Naive thymus-derived CD4-positive, alpha-beta T cell (primary cell): ENCODE measurements around the gene MDM2. TPM values are rescaled to one million over a fixed set of nuclear protein-coding genes. Genes with fewer than 3 reads are reported as not detected.

ENCODE experiments used
- ATAC-seq: fragments of 150-1000 bp; cut with Tn5 transposase; 2 replicates; pipeline ENCODE4 v1.10.0; 2021; ENCODE audit warnings: mild to moderate bottlenecking, moderate library complexity
- CTCF ChIA-PET: fragments of 350-600 bp; sonication (Branson Sonifier 250); formaldehyde crosslinking; loops from one replicate; lab custom pipeline; 2021; ENCODE audit warnings: antibody characterized with exemption; lab: Charles Lee
- POLR2A ChIA-PET: fragments of 350-600 bp; sonication (Branson Sonifier 250); formaldehyde crosslinking; loops from one replicate; lab custom pipeline; 2021; ENCODE audit warnings: antibody characterized with exemption, inconsistent platforms; lab: Charles Lee
- DNase-seq, 9 donors: peaks; one replicate each; pipeline versions ENCODE4 v3.0.0 to v3.0.0-alpha.2; 2020 to 2022; ENCODE audit warnings: mixed read lengths in 1 of 9
- H3K27ac ChIP-seq: one replicate; pipeline ENCODE4 v1.7.0; 2013; ENCODE audit warnings: mild to moderate bottlenecking, low read depth, low read length, moderate library complexity
- H3K27me3 ChIP-seq, 2 donors: one replicate each; pipeline ENCODE4 v1.7.0; 2013; ENCODE audit warnings: low read length in 2 of 2, mild to moderate bottlenecking in 2 of 2, moderate library complexity in 2 of 2; ENCODE audit not compliant: control insufficient read depth in 2 of 2, insufficient read depth in 2 of 2
- H3K36me3 ChIP-seq, 3 experiments: 1 replicate in 2 of 3; 2 replicates in 1 of 3; pipeline ENCODE4 v1.7.0; 2013; ENCODE audit warnings: low read length in 3 of 3, mild to moderate bottlenecking in 3 of 3, moderate library complexity in 1 of 3; ENCODE audit not compliant: insufficient read depth in 3 of 3, control insufficient read depth in 2 of 3
- H3K4me1 ChIP-seq, 2 donors: one replicate each; pipeline ENCODE4 v1.7.0; 2013; ENCODE audit warnings: low read length in 2 of 2, mild to moderate bottlenecking in 2 of 2, moderate library complexity in 1 of 2; ENCODE audit not compliant: control insufficient read depth in 2 of 2, insufficient read depth in 2 of 2
- H3K4me3 ChIP-seq: 2 replicates; pipeline ENCODE4 v1.7.0; 2013; ENCODE audit warnings: mild to moderate bottlenecking, low read length
- H3K9me3 ChIP-seq, 3 experiments: 1 replicate in 2 of 3; 2 replicates in 1 of 3; pipeline ENCODE4 v1.7.0; 2013; ENCODE audit warnings: low read length in 3 of 3; ENCODE audit not compliant: control insufficient read depth in 2 of 3
- H3K27ac Mint-ChIP-seq, 9 donors: one replicate each; pipeline ENCODE4 v1.8.0; 2020 to 2022; ENCODE audit warnings: mixed read lengths in 9 of 9, mild to moderate bottlenecking in 8 of 9, moderate library complexity in 5 of 9, inconsistent platforms in 2 of 9
- H3K27me3 Mint-ChIP-seq, 5 donors: one replicate each; pipeline ENCODE4 v1.8.0; 2021 to 2022; ENCODE audit warnings: mixed read lengths in 5 of 5, mild to moderate bottlenecking in 1 of 5
- H3K36me3 Mint-ChIP-seq, 5 donors: one replicate each; pipeline ENCODE4 v1.8.0; 2020 to 2022; ENCODE audit warnings: mixed read lengths in 5 of 5, mild to moderate bottlenecking in 3 of 5, inconsistent platforms in 1 of 5
- H3K4me1 Mint-ChIP-seq, 7 donors: one replicate each; pipeline ENCODE4 v1.8.0; 2020 to 2022; ENCODE audit warnings: mixed read lengths in 7 of 7, mild to moderate bottlenecking in 3 of 7, inconsistent platforms in 1 of 7
- H3K4me3 Mint-ChIP-seq, 10 donors: one replicate each; pipeline ENCODE4 v1.8.0; 2020 to 2022; ENCODE audit warnings: mild to moderate bottlenecking in 10 of 10, mixed read lengths in 10 of 10, moderate library complexity in 6 of 10, inconsistent platforms in 2 of 10
- H3K9me3 Mint-ChIP-seq, 11 donors: one replicate each; pipeline ENCODE4 v1.8.0; 2020 to 2022; ENCODE audit warnings: mixed read lengths in 11 of 11, mild to moderate bottlenecking in 4 of 11, inconsistent platforms in 1 of 11, moderate library complexity in 1 of 11
- intact Hi-C, 2 donors: fragments of 100-400 bp; cut with micrococcal nuclease; formaldehyde crosslinking; loops; one replicate each; pipeline ENCODE4 v1.15.1; 2023
- polyA plus RNA-seq, 2 donors: library from polyadenylated mRNA; unstranded; fragments of 300-500 nt; fragmentation: Illumina TruSeq; gene quantifications; one replicate each; pipeline ENCODE4 v1.2.3, GENCODE V29; 2021
- total RNA-seq, 6 experiments: library from RNA in 5 of 6; stranded (reverse) in 5 of 6; gene quantifications; 1 replicate in 5 of 6; 2 replicates in 1 of 6; pipeline ENCODE4 v1.2.3 and lab custom pipeline; 2021 to 2026

The MDM2 gene
- total and polyA plus RNA-seq, 7 experiments from 2014 or later = 14.5 to 271 (median 79.8) TPM

DNA sequence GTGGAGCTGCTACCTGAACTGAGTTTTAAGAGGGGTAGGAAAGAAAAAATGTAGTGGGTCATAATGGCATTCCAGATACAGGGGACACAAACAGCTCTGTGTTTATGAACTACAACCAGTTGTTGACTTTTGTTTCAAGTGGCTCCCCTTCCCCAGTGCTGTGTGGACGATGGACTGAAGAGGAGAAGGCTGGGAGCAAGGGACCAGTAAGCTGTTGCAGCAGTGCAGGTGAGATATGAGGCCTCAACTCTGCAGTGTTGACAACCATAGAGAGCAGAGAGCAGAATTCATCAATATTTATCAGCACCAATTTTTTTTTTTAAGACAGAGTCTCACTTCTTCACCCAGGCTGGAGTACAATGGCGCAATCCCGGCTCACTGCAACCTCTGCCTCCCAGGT, 46.6 kb downstream of the MDM2 start:
- Mint-ChIP-seq H3K36me3 (peaks cover 0 to 2% (median 0%) of the 10 kb centered on the region in 5 donors), H3K27ac (no peak overlapping the region), H3K27me3 (peaks cover 0 to 7% (median 0%) of the 10 kb centered on the region in 5 donors), H3K9me3 (no peaks in the 10 kb centered on the region), H3K4me1 (peaks cover 0 to 2% (median 0%) of the 10 kb centered on the region in 7 donors), H3K4me3 (no peak overlapping the region)
- Histone ChIP-seq H3K9me3 (no peaks in the 10 kb centered on the region), H3K4me1 (no peaks in the 10 kb centered on the region), H3K36me3 (no peaks in the 10 kb centered on the region), H3K27ac (no peak overlapping the region), H3K27me3 (no peaks in the 10 kb centered on the region), H3K4me3 (no peak overlapping the region)
- DNase-seq = no peak
- no peak for ATAC-seq
- ChIA-PET CTCF (no interaction called here), POLR2A (interaction anchor here (0.6 kb wide), 1 partner anchor 26 kb away, joined by 3 read pairs; no protein-coding TSS in a partner anchor)
- intact Hi-C loops = no loop called here

DNA sequence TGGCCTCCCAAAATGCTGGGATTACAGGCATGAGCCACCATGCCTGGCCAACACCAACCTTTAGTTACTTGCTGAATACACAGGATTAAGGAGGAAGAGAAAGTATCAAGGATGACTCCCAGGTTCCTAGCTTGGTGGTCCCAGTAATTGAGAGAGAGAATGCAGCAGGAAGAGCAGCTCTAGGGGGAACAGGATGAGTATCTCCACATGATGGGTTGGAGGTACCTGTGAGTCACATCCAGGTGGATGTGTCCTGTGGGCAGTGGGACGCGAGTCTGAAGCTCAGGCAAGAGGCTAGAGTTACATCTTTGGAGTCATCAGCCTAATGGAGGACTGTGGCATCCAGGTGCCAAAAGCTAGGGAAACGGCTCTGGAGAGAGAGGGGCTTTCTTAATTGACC, 47.1 kb downstream of the MDM2 start:
- no peak overlapping the region for H3K4me3 Mint-ChIP-seq
- no peaks in the 10 kb centered on the region for H3K27me3 ChIP-seq
- H3K36me3 Mint-ChIP-seq = peaks cover 0 to 2% (median 0%) of the 10 kb centered on the region in 5 donors
- no peak overlapping the region for H3K27ac Mint-ChIP-seq
- H3K27me3 Mint-ChIP-seq = peaks cover 0 to 7% (median 0%) of the 10 kb centered on the region in 5 donors
- CTCF ChIA-PET = no interaction called here
- H3K4me1 Mint-ChIP-seq = peaks cover 0 to 2% (median 0%) of the 10 kb centered on the region in 7 donors
- H3K36me3 ChIP-seq = no peaks in the 10 kb centered on the region
- DNase-seq (no peak), ATAC-seq (no peak)
- intact Hi-C loops = no loop called here
- no peaks in the 10 kb centered on the region for H3K9me3 ChIP-seq
- POLR2A ChIA-PET = no interaction called here
- H3K4me3 ChIP-seq = no peak overlapping the region
- no peaks in the 10 kb centered on the region for H3K9me3 Mint-ChIP-seq
- no peaks in the 10 kb centered on the region for H3K4me1 ChIP-seq
- H3K27ac ChIP-seq = no peak overlapping the region

DNA sequence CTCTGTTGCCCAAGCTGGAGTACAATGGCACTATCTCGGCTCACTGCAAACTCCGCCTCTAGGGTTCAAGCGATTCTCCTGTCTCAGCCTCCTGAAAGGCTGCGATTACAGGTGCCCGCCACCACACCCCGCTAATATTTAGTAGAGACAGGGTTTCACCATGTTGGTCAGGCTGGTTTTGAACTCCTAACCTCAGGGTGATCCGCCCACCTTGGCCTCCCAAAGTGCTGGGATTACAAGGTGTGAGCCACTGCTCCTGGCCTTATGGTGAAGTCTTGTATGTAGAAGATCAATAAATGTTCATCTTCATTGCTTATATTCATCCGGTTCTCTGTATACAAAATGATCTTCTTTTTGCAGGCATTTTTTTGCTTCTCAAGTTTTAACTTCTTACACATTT, 47.8 kb downstream of the MDM2 start:
- H3K4me1 Mint-ChIP-seq = peaks cover 0 to 2% (median 0%) of the 10 kb centered on the region in 7 donors
- CTCF ChIA-PET = no interaction called here
- H3K4me3 Mint-ChIP-seq = no peak overlapping the region
- POLR2A ChIA-PET = no interaction called here
- Histone ChIP-seq H3K9me3 (no peaks in the 10 kb centered on the region), H3K36me3 (no peaks in the 10 kb centered on the region), H3K4me1 (no peaks in the 10 kb centered on the region), H3K4me3 (no peak overlapping the region), H3K27me3 (no peaks in the 10 kb centered on the region), H3K27ac (no peak overlapping the region)
- ATAC-seq (no peak), DNase-seq (no peak)
- peaks cover 0 to 2% (median 0%) of the 10 kb centered on the region in 5 donors for H3K36me3 Mint-ChIP-seq
- peaks cover 0 to 10% (median 0%) of the 10 kb centered on the region in 5 donors for H3K27me3 Mint-ChIP-seq
- H3K9me3 Mint-ChIP-seq = no peaks in the 10 kb centered on the region
- intact Hi-C loops = no loop called here
- H3K27ac Mint-ChIP-seq = no peak overlapping the region

DNA sequence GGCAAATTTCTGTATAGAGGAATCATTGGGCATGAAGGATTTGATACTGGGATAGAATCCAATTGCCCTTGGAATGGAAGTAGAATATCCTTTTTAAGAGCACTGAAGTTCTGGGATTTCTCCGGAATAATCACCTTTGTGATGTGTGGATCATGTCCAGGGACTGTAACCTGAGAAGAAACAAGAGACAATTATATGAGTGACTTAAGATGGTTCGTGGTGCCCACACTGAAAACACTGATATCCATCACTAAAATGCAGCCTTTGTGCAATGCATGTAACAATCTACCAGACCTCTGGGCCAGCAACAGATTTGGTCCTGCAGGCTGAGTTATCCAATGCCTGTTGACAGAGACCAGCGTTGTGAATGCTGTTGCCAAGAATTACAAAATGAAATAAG, 48.5 kb downstream of the MDM2 start:
- H3K9me3 ChIP-seq = no peaks in the 10 kb centered on the region
- Mint-ChIP-seq H3K36me3 (peaks cover 0 to 2% (median 0%) of the 10 kb centered on the region in 5 donors), H3K4me1 (peaks cover 0 to 2% (median 0%) of the 10 kb centered on the region in 7 donors), H3K27ac (no peak overlapping the region), H3K4me3 (no peak overlapping the region), H3K9me3 (no peaks in the 10 kb centered on the region), H3K27me3 (peaks cover 0 to 13% (median 0%) of the 10 kb centered on the region in 5 donors)
- H3K27me3 ChIP-seq = no peaks in the 10 kb centered on the region
- no peak overlapping the region for H3K27ac ChIP-seq
- ATAC-seq = no peak
- ChIA-PET CTCF (no interaction called here), POLR2A (no interaction called here)
- DNase-seq = no peak
- H3K36me3 ChIP-seq = no peaks in the 10 kb centered on the region
- no peak overlapping the region for H3K4me3 ChIP-seq
- H3K4me1 ChIP-seq = no peaks in the 10 kb centered on the region
- intact Hi-C loops = no loop called here

DNA sequence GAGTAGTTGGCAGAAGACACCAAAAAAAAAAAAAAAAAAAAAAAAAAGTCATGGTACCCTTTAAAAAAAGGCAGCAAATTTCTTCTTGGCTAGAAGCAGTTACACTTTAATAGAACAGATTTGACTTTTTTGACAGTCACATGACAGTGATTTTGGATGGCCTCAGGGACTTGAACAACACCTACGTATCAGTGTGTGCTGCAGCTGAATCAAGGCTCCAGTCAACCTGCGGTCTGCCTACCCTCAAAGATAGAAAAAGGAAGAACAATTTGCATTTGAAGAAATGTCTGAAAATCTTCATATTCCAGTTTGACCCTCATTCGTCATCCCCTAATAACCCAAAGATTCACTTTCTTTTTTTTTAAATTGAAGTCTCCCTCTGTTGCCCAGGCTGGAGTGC, 53.9 kb downstream of the MDM2 start:
- no peaks in the 10 kb centered on the region for H3K36me3 Mint-ChIP-seq
- Histone ChIP-seq H3K4me3 (no peak overlapping the region), H3K9me3 (no peaks in the 10 kb centered on the region), H3K36me3 (no peaks in the 10 kb centered on the region), H3K27me3 (no peaks in the 10 kb centered on the region), H3K27ac (no peak overlapping the region), H3K4me1 (no peaks in the 10 kb centered on the region)
- ChIA-PET POLR2A (no interaction called here), CTCF (no interaction called here)
- H3K27me3 Mint-ChIP-seq = peaks cover 0 to 7% (median 0%) of the 10 kb centered on the region in 5 donors
- H3K27ac Mint-ChIP-seq = no peak overlapping the region
- no peak overlapping the region for H3K4me3 Mint-ChIP-seq
- no peaks in the 10 kb centered on the region for H3K9me3 Mint-ChIP-seq
- intact Hi-C loops = loop anchor here in 1 of 2 donors (5.0 to 10.0 kb wide), 2 partner anchors 295 to 393 kb away; no protein-coding TSS in a partner anchor
- DNase-seq = no peak
- no peak for ATAC-seq
- H3K4me1 Mint-ChIP-seq = peaks cover 0 to 12% (median 0%) of the 10 kb centered on the region in 7 donors

DNA sequence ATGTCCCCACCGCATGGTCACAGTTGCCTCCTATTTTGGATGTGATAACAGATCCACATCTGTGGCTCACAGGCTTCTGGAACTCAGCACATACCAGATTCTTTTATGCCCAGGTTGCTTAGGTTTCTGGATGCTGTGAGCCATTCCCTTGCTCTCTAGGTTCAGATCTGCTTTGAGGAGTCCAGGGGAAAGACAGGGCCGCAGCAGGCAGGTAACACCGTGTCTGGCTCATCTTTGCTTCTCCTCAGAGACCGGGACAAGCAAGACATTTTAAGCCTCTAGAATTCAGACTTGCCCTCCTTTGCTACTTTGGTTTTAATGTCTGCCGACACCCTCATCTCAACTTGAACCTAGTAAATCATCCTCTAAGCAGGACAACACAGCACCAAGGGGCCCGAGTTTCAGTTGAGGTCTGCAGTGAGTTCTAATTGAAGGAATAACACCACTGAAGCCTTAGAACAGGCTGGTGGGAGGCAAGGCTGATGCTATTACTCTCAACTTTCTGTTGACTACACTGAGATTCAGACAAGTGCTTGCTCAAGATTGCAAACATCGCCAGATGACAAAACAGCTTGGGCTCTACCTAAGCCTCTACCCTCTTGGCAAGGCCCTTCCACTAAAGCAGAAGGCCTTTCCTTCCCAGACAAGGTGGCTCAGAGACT, 55.3 kb downstream of the MDM2 start:
- no peak overlapping the region for H3K27ac Mint-ChIP-seq
- H3K27me3 Mint-ChIP-seq = peaks cover 0 to 7% (median 0%) of the 10 kb centered on the region in 5 donors
- ATAC-seq (no peak), DNase-seq (no peak)
- peaks cover 0 to 9% (median 0%) of the 10 kb centered on the region in 7 donors for H3K4me1 Mint-ChIP-seq
- ChIA-PET POLR2A (interaction anchor here (0.6 kb wide), 1 partner anchor 1372 kb away, joined by 3 read pairs; no protein-coding TSS in a partner anchor), CTCF (no interaction called here)
- no peaks in the 10 kb centered on the region for H3K9me3 Mint-ChIP-seq
- no peaks in the 10 kb centered on the region for H3K36me3 ChIP-seq
- no peak overlapping the region for H3K4me3 Mint-ChIP-seq
- H3K27ac ChIP-seq = no peak overlapping the region
- H3K4me3 ChIP-seq = no peak overlapping the region
- H3K4me1 ChIP-seq = no peaks in the 10 kb centered on the region
- no peaks in the 10 kb centered on the region for H3K36me3 Mint-ChIP-seq
- H3K9me3 ChIP-seq = no peaks in the 10 kb centered on the region
- intact Hi-C loops = loop anchor here in 1 of 2 donors (5.0 to 10.0 kb wide), 2 partner anchors 294 to 392 kb away; no protein-coding TSS in a partner anchor
- H3K27me3 ChIP-seq = no peaks in the 10 kb centered on the region
